Coronary artery (tissue), 2 donors: ENCODE results near the gene SHROOM2.

ENCODE experiments used
- DNase-seq: peaks from one replicate; pipeline ENCODE4 v3.0.0-alpha.2; 2017; ENCODE audit warnings: low spot score
- H3K27ac ChIP-seq, 2 donors: fragments of 200-600 bp; sonication (generic); one replicate each; pipeline ENCODE4 v1.5.1; 2016 to 2019
- H3K4me3 ChIP-seq: fragments of 200-600 bp; sonication (generic); 2 replicates; pipeline ENCODE4 v1.5.1; 2016; ENCODE audit warnings: mild to moderate bottlenecking, moderate library complexity
- TF ChIP-seq, protein P1 (sequence below): fragments of 200-600 bp; sonication (generic); IDR thresholded peaks from one replicate; pipeline ENCODE4 v1.5.1; 2019; ENCODE audit warnings: antibody characterized with exemption

Gene SHROOM2

DNA sequence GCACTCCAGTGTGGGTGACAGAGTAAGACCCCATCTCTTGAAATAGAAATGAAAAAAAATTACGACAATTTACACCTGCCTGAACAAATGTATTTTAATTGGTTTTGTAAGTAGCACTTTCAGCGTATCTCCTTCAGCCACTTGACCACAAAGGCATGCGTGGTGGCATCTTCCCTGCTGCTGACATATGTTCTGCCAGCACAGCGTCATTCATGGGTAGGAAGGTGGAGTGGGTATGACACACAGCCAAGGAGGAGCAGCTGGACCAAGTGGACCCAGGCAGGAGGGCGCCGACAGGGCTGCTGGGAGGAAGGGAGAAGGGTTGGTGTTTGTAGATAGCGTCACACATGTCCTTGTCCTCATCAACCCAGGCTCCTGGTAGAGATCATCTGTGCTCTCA lies 152.3 kb downstream of the SHROOM2 start:
- Histone ChIP-seq H3K4me3 (no peak overlapping the region), H3K27ac (no peak overlapping the region)
- no peak for DNase-seq
- TF ChIP-seq, protein P1, sequence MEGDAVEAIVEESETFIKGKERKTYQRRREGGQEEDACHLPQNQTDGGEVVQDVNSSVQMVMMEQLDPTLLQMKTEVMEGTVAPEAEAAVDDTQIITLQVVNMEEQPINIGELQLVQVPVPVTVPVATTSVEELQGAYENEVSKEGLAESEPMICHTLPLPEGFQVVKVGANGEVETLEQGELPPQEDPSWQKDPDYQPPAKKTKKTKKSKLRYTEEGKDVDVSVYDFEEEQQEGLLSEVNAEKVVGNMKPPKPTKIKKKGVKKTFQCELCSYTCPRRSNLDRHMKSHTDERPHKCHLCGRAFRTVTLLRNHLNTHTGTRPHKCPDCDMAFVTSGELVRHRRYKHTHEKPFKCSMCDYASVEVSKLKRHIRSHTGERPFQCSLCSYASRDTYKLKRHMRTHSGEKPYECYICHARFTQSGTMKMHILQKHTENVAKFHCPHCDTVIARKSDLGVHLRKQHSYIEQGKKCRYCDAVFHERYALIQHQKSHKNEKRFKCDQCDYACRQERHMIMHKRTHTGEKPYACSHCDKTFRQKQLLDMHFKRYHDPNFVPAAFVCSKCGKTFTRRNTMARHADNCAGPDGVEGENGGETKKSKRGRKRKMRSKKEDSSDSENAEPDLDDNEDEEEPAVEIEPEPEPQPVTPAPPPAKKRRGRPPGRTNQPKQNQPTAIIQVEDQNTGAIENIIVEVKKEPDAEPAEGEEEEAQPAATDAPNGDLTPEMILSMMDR = no peak

DNA sequence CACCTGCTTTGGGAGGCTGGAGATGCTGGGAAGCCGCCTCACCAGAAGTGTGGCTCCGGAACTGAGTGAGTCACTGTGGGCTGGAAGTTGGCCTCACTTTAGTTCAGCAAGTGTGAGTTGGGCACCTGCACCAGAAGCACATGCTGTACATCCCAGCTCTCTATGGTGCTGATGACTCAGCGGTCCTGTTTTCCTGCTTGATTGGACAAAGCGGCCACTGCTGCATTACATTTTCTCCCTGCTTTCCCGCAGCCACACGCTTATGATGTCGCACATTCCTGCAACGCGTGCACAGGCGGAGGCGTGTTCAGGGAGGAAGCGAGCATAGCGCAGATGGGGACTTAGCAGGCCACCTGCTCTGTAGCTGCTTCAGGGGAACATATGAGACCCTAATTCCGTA lies 154.2 kb downstream of the SHROOM2 start:
- TF ChIP-seq, protein P1 = no peak
- Histone ChIP-seq H3K4me3 (no peak overlapping the region), H3K27ac (no peak overlapping the region)
- no peak for DNase-seq

DNA sequence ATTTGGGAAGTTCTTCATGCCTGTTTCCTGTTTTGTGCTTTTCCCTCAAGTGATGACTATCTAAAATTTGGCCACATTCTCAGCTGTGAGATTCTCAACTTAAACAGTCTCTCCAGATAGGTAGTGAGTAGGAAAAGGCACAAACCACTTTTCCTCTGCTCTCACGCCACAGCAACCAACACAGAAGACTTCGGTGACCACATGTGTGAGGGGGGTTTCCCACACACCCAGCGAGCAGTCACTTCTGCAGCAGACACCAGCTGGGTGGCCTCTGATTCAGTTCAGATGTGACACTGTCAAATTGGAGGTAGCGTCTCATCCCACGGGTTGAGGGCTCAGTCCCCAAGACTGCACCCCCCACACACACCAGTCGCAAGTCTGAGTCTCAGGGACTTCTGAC lies 155.9 kb downstream of the SHROOM2 start:
- no peak for DNase-seq
- no peak overlapping the region for H3K4me3 ChIP-seq
- TF ChIP-seq, protein P1 = no peak
- H3K27ac ChIP-seq = no peak overlapping the region

DNA sequence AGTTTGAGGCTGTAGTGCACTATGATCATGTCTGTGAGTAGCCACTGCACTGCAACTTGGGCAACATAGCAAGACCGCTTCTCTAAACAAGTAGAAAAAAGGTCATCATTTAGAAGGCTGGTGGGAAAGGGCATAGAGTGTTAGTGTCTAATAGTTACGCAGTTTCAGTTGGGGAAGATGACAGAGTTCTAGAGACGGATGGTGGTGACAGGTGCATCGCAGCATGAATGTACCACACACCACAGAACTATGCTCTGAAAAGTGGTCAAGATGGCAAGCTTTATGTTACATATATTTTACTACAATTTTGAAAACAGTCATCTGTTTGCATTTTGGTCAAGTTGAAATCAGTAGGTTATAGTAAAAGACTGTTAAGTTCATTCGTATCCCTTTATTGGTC lies 157.2 kb downstream of the SHROOM2 start:
- TF ChIP-seq, protein P1 = no peak
- no peak for DNase-seq
- no peak overlapping the region for H3K4me3 ChIP-seq
- no peak overlapping the region for H3K27ac ChIP-seq

DNA sequence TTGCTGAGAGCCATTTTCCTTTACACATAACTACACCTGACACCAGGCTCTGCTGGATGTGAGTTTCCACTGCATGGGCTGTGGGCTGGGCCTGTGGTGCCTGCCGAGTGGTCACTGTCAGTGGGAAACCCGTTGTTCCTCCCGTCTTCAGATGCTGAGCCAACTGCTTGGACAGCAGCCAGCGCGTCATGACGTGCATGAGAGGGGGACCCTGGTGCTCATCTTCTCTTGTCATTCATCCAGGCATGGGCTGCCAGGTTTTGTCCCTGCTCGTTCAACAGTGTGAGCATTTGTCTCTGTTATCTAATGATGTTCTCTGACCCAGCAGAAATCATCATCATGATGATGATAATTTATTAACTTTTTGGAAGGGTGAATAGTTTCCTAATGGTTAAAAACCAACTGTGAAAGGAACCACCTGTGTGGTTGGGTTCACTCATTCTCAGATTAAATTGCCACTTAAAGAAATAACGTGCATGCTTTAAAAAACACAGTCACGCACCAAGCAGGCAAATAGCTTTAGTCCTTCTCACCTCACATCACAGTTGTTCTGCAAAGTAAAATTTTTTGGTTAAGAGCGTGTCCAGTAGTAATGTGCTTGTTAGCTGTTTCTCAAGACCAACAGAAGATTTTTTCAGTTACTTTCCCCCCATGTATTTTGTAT lies 161.0 kb downstream of the SHROOM2 start:
- no peak for DNase-seq

DNA sequence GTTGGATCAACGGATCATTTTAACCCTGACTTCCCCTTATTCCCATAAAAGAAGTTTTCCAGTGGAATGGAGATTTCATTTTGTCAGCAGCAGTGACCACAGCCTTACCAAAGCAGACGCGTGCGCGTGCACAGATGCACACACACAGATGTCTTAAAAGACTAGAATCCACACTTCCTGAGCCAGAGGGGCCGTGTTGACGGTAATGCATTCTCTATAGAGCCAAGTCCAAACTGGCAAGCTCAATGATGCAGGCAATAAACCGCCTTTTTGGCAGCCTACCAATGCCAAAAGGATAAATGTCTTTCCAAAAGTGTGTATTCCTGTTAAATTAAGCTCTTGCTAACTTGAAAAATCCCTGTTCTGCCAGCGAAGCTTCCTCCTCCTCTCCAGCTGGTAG lies 162.2 kb downstream of the SHROOM2 start:
- no peak overlapping the region for H3K27ac ChIP-seq
- TF ChIP-seq, protein P1 = no peak
- no peak for DNase-seq
- no peak overlapping the region for H3K4me3 ChIP-seq

More for the DNA sequence above, 161.0 kb downstream of the SHROOM2 start:
- TF ChIP-seq, protein P1 = no peak
- H3K4me3 ChIP-seq = no peak overlapping the region
- no peak overlapping the region for H3K27ac ChIP-seq

DNA sequence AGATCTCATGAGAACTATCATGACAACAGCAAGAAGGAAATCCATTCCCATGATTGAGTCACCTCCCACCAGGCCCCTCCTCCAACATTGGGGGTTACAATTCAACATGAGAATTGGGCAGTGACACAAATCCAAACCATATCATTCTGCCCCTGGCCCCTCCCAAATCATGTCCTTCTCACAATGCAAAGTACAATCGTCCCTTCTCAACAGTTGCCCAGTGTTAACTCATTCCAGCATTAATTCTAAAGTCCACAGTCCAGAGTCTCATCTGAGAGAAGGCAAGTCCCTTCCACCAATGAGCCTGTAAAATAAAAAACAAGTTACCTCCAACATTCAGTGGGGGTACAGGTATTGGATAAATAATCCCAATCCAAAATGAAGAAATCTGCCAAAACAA lies 166.1 kb downstream of the SHROOM2 start:
- Histone ChIP-seq H3K4me3 (no peak overlapping the region), H3K27ac (no peak overlapping the region)
- TF ChIP-seq, protein P1 = no peak
- no peak for DNase-seq
